Suppressor macrophage (primary cell): ENCODE results near the gene HMGCL.

Source experiments
- DNase-seq, 4 experiments: peaks; one replicate each; pipeline ENCODE4 v3.0.0-alpha.2; 2020 to 2022

The HMGCL gene

DNA sequence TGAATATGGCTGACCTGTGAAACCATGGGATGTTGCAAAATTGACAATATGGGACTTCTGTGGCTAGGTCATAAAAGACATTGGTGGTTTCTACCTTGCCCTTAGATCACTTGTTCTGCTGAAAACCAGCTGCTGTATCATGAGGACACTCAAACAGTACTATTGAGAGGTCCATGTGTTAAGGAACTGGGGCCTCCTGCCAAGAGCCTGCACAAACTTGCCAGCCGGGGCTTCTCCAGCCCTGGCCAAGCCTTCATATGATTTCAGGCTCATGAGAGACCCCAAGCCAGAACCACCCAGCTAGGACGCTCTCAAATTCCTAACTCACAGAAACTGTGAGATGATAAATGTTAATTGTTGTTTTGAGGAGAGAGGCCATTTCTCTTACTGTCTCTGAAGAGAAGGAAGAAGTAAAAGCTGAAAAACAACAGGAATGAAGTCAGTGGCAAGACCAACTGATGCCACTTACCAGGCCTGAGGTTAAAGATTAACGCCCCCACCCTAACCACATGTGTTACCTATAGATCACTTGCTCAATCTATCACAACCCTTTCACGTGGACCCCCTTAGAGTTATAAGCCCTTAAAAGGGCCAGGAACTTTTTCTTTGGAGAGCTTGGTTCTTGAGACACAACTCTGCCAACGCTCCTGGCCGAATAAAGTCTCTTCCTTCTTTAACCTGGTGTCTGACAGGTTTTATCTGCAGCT lies 50.9 kb downstream of the HMGCL start:
- DNase-seq: no peak

DNA sequence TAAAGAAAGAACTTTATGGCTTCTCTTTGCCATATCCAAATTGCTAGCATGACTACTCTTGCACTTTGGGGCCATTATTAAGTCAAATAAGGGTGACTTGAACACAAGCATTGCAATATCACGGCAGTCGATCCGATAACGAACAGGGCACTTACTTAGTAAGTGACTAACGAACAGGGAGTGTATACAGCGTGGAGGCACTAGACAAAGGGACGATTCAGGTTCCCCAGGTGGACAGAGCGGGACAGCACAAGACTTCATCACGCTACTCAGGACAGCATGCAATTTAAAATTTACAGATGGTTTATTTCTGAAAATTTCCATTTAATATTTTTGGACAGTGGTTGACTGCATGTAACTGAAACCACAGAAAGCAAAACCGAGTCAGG lies 52.4 kb downstream of the HMGCL start:
- no peak for DNase-seq

DNA sequence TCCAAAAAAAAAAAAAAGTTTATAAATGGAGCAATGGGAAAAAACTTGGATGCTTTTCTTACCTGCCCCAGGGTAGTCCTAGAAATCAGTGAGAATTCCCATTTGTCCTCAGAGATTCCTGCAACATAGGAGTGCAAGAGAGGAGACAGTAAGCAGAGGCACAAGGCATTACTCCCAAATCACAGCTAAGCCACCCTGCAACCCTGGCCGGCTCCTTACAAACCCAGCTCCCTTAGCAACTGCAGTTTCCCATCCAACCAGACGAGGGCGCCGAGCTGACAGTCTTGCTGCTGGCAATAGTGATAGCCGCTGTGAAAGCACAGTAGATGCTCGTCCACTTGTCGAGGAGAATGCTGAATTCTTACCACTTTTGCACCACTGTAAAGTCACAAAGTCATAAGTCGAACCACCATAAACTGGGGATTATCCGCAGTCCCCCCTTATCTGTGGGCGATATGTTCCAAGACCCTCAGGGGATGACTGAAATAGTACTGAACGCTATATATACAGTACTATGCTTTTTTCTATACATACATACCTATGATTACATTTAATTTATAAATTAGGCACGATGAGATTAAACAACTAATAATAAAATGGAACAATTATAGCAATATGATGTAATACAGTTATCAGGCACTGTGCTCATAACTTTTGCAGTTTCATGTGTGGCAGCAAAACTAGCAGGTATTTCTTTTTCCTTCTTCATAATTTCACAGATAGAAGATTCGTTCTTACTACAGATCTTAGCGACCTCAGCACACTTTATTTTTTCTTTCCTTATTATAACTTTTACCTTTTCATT lies 53.0 kb downstream of the HMGCL start:
- peak; percentile 88 to 94 (median 92) for DNase-seq

DNA sequence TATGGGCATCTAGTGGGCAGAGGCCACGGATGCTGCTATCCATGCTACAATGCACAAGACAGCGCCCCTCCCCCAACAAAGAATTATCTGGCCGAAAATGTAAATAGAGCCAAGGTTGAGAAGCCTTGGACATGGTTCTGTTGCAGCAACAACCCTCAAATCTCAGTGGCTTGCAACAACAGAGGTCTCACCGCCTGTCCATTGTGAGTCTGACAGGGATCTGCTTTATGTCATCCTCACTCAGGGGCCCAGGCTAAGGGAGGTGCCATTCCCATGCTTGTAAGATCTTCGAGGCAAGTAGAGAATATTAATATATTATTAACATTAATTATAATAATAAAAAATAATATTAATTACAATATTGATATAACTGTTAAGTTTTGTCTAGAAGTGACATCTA lies 56.5 kb downstream of the HMGCL start:
- DNase-seq: no peak

DNA sequence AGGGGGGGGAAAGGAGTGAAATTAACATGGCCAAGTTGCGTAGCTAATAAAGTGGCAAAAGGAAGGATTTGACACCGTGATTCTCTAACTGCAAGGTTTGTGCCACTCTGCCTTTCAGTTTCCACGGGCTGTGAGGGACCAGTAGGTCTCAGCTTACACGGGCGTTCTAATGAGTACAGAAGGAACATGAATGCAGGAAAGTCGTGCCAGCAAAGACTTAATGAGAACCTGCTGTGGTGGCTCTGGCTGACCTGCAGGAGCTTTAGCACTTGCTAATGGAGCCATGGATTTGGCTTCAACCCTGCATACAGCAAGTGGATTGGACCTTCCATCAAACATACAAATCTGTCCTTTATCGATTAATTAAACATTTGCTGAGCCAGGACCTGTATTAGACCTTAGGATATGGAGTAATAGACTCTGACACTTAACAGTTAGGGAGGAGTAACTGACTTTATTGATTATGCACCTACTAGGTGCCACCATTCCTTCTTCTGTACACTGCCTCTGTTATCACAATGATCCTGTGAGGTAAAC lies 62.1 kb downstream of the HMGCL start:
- no peak for DNase-seq

DNA sequence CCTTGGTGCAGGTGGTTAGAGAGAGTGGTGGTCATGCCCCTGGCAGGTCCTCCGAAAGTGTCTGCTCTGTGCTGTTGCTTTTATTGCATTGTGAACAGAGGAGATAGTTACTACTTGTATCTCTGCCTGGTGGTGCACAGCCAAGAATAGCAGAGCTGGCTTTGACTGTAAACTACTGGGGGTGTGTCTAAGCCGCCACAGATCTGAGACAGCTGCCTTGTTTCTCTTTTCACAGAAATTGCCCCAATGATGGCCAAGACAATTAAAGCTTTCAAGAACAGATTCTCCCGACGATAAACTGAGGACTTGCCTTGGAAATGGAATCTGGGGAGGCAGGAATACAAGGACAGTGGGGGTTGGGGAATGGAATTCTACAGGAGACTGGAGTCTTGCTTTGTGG lies 66.0 kb downstream of the HMGCL start:
- no peak for DNase-seq

DNA sequence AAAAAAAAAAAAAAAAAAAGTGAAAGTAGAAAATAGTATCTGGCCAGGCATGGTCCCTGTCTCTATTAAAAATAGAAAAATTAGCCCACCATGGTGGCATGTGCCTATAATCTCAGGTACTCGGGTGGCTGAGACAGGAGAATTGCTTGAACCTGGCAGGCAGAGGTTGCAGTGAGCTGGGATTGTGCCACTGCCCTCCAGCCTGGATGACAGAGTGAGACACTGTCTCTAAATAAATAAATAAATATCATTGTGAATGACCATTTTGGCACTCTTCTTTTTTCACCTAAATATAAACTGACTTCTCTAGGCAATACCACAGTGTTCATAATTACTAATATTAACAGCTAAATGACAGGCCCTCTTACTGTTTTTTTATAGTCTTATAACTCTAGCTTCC lies 67.4 kb downstream of the HMGCL start:
- DNase-seq: no peak

DNA sequence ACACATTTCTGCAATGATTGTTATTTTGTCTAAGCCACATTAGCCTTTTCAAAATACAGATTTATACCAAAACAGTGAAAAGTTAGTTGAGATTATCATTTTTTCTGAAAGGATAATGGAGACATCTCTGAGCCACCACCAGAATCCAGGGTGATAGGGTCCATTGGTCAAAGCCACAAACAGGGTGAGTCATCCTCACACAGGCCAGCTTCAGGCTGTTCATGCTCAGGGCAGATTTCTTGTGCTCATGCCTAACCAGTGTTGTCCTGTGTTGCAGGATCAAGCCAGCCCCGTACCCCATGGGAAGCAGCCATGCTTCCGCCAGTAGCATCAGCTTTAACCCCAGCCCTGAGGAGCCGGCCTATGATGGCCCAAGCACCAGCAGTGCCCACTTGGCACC lies 68.6 kb downstream of the HMGCL start:
- DNase-seq: no peak

DNA sequence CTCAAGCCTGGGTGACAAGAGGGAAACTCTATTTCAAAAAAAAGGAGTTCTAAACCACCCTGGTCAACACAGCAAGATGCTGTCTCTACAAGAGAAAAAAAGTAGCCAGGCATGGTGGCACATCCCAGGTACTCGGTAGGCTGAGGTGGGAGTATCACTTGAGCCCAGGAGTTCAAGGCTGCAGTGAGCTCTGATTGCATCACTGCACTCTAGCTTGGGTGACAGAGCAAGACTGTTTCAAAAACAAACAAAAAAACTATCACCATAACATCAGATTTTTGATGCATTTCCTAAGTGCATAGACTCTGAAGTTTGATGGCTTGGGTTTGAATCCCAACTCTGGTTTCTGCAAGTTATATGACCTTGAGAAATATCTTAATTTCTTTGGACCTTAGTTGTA lies 72.3 kb downstream of the HMGCL start:
- DNase-seq: no peak
